Stimulated activated CD8-positive, alpha-beta memory T cell treated with anti-CD3 and anti-CD28 coated beads, Interleukin-7, amount 100 ng/mL, for 48 hours (primary cell): ENCODE data around the gene MGMT.

Source experiments
- DNase-seq, 2 donors: peaks; one replicate each; pipeline ENCODE4 v3.0.0-alpha.2; 2020; ENCODE audit warnings: low read depth in 1 of 2; ENCODE audit errors: extremely low read depth in 1 of 2

MGMT gene

DNA sequence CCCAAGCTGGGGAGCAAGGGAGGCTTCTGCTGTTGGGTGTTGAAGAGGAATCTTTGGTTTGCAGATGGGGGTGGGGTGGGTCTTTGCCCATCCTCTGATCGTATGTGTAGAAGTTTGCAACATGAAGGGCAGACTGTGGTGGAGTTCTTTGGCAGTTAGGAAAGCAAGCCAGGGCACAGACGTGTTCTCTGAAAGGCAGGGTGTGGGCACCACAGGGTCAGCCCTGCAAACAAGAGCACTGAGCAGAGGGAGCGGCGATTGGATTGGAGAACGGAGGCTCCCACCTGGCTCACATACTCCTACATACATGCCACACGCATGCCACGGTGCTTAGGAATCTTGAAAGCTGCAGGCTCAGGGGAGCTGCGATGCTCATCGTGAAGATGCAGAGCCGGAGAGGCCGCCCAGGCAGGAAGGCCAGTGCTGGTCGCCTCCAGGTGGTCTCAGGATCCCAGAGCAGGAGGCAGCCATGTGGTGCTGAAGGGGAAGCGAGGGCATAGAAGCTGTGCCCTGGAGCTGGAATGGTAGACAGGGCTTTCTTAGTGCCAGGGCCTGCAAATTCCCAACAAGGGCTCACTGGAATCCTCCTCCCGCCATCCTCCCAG is 149.0 kb downstream of the MGMT start:
- DNase-seq: no peak

GRCh38 chr10:129617768-129618167 is 150.7 kb downstream of the MGMT start:
- DNase-seq: no peak

DNA sequence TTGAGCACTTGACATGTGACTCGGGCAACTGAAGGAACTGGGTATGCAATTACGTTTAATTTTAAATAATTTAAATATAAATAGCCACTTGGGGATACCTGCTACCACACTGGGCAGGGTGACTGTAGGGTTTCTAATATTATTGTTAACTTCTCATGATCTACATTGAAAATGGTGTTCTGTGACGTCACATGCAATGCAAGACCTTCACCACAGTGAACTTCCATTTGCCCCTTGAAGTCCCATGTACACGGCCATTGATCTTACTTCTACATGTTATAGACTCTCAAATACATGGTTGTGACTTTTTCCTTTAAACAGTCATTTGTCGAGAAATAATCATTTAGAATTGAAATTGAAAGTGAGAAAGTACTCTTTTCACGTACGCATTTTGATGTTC is 154.0 kb downstream of the MGMT start:
- DNase-seq: no peak

- no peak for DNase-seq
Measured at GRCh38 chr10:129621693-129622092, 154.7 kb downstream of the MGMT start.

DNA sequence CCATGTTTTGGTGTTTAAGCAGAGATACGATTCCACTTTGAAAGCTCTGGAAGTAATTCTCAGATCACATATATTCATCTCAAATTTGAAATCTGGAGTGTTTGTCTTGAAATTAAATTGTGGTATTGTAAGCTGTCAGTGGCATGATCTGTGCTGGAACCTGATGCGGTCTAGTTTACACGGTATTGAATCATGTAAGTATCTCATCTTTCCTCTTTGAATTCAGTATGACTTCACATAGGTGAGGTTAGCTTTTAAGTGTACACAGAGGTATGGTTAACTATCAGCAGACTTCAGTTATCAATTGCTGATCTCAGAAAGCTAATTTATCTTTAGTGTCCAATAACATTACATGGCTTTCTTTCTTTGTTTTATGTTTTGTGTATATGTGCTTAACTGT is 155.2 kb downstream of the MGMT start:
- no peak for DNase-seq

DNA sequence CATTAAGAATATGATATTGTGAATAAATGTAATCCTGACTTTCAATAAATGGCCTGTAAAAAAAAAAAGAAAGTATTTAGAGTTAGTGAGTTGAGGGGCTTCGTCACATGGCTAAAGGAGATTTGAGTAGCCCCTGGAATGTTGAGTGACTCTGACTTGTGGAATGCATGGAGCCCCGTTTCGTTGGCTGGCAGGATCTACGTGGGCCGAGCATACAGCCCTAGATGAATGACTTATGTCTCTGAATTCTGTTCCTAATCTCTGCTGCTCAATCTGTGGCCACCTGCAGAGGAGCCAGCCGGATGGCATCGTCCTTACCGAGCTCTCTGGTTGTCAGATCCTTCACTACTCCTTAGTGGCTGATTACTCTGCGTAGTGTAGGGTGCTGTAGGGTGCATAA is 155.7 kb downstream of the MGMT start:
- DNase-seq: no peak

DNA sequence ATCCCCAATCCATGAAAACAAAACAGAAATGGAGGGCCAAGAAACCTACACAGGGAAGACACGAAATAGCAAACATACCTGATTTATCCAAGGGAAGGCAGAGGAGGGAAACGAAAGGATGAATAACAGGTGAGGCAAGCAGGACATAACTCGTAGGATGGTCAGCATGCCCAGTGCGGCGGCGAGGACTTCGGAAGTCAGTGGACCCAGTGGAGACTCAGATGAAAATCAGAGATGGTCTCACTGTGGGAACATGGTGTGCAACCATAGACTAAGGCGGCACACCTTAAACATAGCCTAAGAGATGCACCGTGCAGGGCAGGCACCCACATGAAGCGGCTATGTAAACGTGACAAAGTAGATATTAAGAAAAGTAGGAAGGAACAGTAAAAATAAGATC is 157.5 kb downstream of the MGMT start:
- no peak for DNase-seq

- DNase-seq: no peak
Measured at GRCh38 chr10:129626309-129626708, 159.3 kb downstream of the MGMT start.

- no peak for DNase-seq
Measured at GRCh38 chr10:129626796-129627435, 159.9 kb downstream of the MGMT start.

DNA sequence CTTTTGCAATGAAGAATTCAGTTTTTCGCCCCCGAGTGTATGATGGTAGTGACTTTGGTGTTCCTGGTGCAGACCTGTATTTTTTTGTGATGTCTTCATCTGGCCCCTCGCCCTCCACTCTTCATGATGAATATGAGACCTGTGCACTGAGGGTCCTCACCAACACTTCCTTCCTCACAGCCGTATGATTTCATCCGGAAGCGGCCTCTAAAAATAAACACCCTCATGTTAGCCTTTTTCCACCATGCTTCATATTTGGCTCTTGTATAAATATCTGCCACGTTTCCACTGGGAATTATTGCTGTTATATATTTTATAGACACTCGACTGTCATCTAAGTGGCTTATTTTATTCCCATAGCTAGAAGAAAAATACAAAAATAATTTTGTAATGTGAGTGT is 160.4 kb downstream of the MGMT start:
- no peak for DNase-seq

GRCh38 chr10:129628823-129629222 is 161.8 kb downstream of the MGMT start:
- DNase-seq: no peak

DNA sequence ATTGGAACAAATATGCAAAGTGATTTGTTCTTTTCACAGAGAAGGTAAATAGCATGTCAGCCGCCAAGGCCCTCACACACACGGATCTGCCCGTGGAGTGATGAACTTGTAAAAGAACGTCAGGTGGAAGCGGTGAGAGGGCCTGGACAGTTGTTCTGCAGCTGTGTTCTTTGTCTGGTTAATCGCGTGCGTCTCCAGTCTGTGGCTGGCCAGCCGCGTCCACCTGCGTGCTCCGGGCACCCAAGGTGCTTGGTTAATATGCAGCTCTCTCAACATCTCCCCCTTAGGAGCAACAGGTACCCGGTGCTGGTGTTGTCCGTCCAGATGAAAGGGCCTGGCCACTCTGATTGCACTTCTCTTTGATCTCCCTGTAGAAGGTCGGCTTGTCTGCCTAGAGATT is 162.9 kb downstream of the MGMT start:
- no peak for DNase-seq

- DNase-seq: no peak
Measured at GRCh38 chr10:129631006-129631405, 164.0 kb downstream of the MGMT start.

DNA sequence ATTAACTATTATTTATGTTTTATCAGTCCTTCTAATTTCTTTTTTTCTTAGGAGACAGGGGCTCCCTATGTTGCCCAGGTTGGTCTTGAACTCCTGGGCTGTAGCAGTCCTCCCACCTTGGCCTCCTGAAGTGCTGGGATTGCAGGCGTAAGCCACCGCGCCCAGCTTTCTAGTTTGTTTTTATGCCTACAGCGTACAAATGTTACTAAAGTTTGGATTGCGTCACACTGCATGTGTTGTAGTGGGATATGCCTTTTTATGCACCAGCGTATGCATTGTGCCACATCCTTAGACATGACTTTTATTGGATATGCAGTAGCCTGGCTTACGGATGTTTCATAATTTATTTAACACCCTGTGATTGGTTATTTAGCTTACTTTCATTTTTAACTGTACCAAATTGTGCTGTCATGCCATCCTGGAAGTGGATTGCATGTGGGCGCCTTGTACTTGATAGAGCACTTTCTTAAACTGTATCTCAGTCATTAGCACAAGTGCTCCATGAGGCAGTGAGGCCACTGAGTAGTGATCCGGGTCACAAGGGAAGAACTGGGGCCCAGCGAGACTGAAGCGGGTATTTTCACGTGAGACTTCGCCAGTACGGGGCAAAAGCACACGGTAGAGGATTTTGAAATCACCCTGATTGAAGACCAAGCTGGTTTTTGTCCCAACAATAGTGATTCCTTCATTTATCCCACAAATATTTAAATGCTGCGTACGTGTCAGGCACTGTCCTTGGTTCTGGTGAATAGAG is 165.0 kb downstream of the MGMT start:
- no peak for DNase-seq

- no peak for DNase-seq
Measured at GRCh38 chr10:129637010-129637409, 170.0 kb downstream of the MGMT start.

DNA sequence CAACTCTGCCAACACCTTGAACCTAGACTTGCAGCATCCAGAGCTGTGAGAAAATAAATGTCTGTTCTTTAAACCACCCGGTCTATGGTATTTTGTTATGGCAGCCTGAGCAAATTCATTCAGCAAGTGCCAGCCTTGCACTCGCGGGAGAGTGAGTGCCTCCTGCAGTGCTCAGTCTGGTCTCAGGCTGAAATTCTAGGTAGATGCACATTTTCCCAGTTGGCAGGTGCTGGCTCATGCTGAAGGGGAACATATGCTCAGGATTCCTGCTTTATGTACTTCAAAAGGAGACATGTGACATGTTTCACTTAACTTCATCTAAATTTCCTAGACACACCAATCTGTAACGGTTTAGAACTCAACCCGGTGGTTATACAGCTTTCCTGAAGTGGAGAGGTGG is 170.8 kb downstream of the MGMT start:
- DNase-seq: no peak

- no peak for DNase-seq
Measured at GRCh38 chr10:129641351-129641750, 174.3 kb downstream of the MGMT start.

DNA sequence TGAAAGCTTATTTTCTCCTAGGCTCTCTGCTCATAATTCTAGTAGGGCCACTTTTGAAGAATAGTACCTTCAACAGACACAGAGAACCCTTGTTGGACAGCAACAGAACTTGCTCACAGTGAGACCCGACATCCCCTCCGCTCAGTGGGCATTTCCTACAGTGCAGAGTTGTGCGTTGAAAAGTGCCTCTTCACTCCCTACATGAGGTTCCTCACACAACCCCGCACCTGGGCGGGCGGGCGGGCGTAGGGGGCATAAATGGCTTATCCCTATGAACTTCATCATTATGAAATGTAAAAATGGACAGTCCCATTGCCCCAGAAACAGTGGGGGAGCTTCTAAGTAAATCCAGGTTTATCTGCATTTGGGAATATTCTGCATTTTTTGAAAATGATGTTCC is 174.9 kb downstream of the MGMT start:
- DNase-seq: no peak

GRCh38 chr10:129642427-129642826 is 175.4 kb downstream of the MGMT start:
- no peak for DNase-seq

- DNase-seq: no peak
Measured at GRCh38 chr10:129643266-129643665, 176.2 kb downstream of the MGMT start.

DNA sequence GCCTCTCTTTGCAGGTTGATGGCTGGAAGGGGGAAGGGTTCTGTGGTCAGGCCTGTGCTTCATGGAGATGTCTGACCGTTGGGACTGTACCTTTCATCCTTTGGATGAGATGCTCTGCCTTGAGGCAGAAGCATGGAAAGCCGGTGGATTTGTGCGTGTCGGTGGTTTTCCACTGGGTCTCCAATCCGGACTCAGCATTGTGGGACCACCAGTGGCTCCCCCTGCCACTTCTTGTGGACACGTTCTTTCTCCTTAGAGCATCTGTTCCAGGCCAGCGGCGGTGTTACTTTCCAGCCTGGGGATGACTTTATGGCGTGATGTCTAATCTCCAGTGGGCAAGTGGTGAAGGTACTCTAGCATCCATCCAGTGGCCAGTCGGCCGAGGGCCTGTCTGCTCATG is 178.4 kb downstream of the MGMT start:
- no peak for DNase-seq

GRCh38 chr10:129646973-129647372 is 179.9 kb downstream of the MGMT start:
- DNase-seq: no peak
